Panc1 (cell line): Measurements from ENCODE around the gene SCAF4. TPM values are rescaled to one million over a fixed set of nuclear protein-coding genes. Genes with fewer than 3 reads are reported as not detected.

ENCODE experiments used
- ATAC-seq: fragments of 200-7000 bp; cut with Tn5 transposase; 2 replicates; pipeline ENCODE4 v1.9.1; 2020; ENCODE audit warnings: mild to moderate bottlenecking, moderate library complexity
- BruUV-seq: library from RNA; stranded (reverse); fragments of 400-500 nt; replicated peaks from 2 replicates; lab custom pipeline; 2021; lab: Mats Ljungman, UMichigan
- CTCF ChIA-PET: fragments of 300-600 bp; sonication (Branson Sonifier 250); formaldehyde crosslinking; loops from one replicate; lab custom pipeline; 2022; ENCODE audit warnings: antibody characterized with exemption; lab: Charles Lee
- POLR2A ChIA-PET: fragments of 300-600 bp; sonication (Branson Sonifier 250); formaldehyde crosslinking; loops from one replicate; lab custom pipeline; 2022; ENCODE audit warnings: antibody characterized with exemption; lab: Charles Lee
- DNase-seq: peaks from one replicate; pipeline ENCODE4 v3.0.0-alpha.2; 2010; ENCODE audit warnings: low read depth, low spot score
- H3K27ac ChIP-seq: 2 replicates; pipeline ENCODE4 v1.5.1; 2011; ENCODE audit warnings: mild to moderate bottlenecking, low read length, inconsistent platforms
- H3K27me3 ChIP-seq: fragments of 200-500 bp; sonication (Bioruptor generic); 2 replicates; pipeline ENCODE4 v1.6.0; 2014; ENCODE audit warnings: low read length, inconsistent platforms; ENCODE audit not compliant: control insufficient read depth, insufficient read depth
- H3K36me3 ChIP-seq: fragments of 200-500 bp; sonication (Bioruptor generic); 2 replicates; pipeline ENCODE4 v1.5.1; 2014; ENCODE audit warnings: inconsistent platforms, mild to moderate bottlenecking, low read length, moderate library complexity; ENCODE audit not compliant: control insufficient read depth, insufficient read depth
- H3K4me1 ChIP-seq: 2 replicates; pipeline ENCODE4 v1.5.1; 2011; ENCODE audit warnings: inconsistent platforms, mild to moderate bottlenecking, low read length, moderate library complexity; ENCODE audit not compliant: control insufficient read depth, insufficient read depth
- H3K4me3 ChIP-seq, 2 experiments: 2 replicates each; pipeline ENCODE4 v1.5.1; 2011 to 2012; ENCODE audit warnings: low read depth in 2 of 2, low read length in 2 of 2, mild to moderate bottlenecking in 2 of 2, inconsistent platforms in 1 of 2, moderate library complexity in 1 of 2
- H3K9me3 ChIP-seq: fragments of 200-500 bp; sonication (Bioruptor generic); 2 replicates; pipeline ENCODE4 v1.5.1; 2014; ENCODE audit warnings: low read depth, mild to moderate bottlenecking, inconsistent platforms, low read length, moderate library complexity; ENCODE audit not compliant: control insufficient read depth, insufficient read depth
- CTCF ChIP-seq: fragments of 450-650 bp; IDR thresholded peaks from 2 replicates; pipeline ENCODE4 v1.5.1; 2017; ENCODE audit warnings: mild to moderate bottlenecking
- POLR2AphosphoS5 ChIP-seq: IDR thresholded peaks from 2 replicates; pipeline ENCODE4 v1.6.1; 2012; ENCODE audit warnings: mild to moderate bottlenecking, low read depth, low read length, moderate library complexity
- REST ChIP-seq, 2 experiments: IDR thresholded peaks; 2 replicates each; pipeline ENCODE4 v1.6.1; 2011 to 2012; ENCODE audit warnings: low read depth in 2 of 2, control low read depth in 1 of 2, low read length in 1 of 2, mild to moderate bottlenecking in 1 of 2, moderate library complexity in 1 of 2; ENCODE audit not compliant: insufficient read depth in 1 of 2
- SIN3A ChIP-seq: IDR thresholded peaks from 2 replicates; pipeline ENCODE4 v1.6.1; 2012; ENCODE audit warnings: low read depth, mild to moderate bottlenecking, low read length, moderate library complexity, borderline replicate concordance; ENCODE audit not compliant: insufficient read depth
- TCF7L2 ChIP-seq: IDR thresholded peaks from 2 replicates; pipeline ENCODE4 v1.6.1; 2011; ENCODE audit warnings: mild to moderate bottlenecking, low read depth, low read length, inconsistent platforms
- in situ Hi-C: cut with HindIII; loops from 2 replicates; pipeline ENCODE4 v1.10.0; 2016; ENCODE audit warnings: low sequenced_read_pairs, low pct_unique_long_range_greater_than_20kb
- intact Hi-C: fragments of 100-400 bp; cut with micrococcal nuclease; formaldehyde crosslinking; loops from one replicate; pipeline ENCODE4 v1.10.0; 2022; ENCODE audit not compliant: unreplicated experiment
- total RNA-seq: library from RNA; stranded (reverse); gene quantifications from one replicate; pipeline ENCODE4 v1.2.1, GENCODE V29; 2021; ENCODE audit not compliant: unreplicated experiment

The SCAF4 gene
- total RNA-seq, 1 experiment from 2014 or later: 28.4 TPM

GRCh38 chr21:31714741-31715365 lies 17.1 kb downstream of the SCAF4 start:
- ChIA-PET POLR2A (no interaction called here), CTCF (no interaction called here)
- Histone ChIP-seq H3K4me1 (peaks cover 16% of the 10 kb centered on the region), H3K27me3 (no peaks in the 10 kb centered on the region), H3K9me3 (no peaks in the 10 kb centered on the region), H3K36me3 (no peaks in the 10 kb centered on the region), H3K27ac (no peak overlapping the region), H3K4me3 (no peak overlapping the region)
- ATAC-seq (no peak), DNase-seq (no peak)
- BruUV-seq: TSS peak; percentile 24
- in situ Hi-C loops: no loop called here
- TF ChIP-seq POLR2AphosphoS5: no peak
- no peak for TF ChIP-seq SIN3A
- TF ChIP-seq CTCF: no peak
- no peak for TF ChIP-seq REST (IDR thresholded peaks at IDR 0.05; ENCODE audit: insufficient read depth in 1 of 2, low read depth in 2 of 2, low read length in 1 of 2)
- no peak for TF ChIP-seq TCF7L2
- intact Hi-C loops: no loop called here

- in situ Hi-C loops: no loop called here
- DNase-seq (no peak), ATAC-seq (peak; percentile 53; the same call in 1 of the 2 replicates)
- Histone ChIP-seq H3K27me3 (no peaks in the 10 kb centered on the region), H3K4me1 (peaks cover 16% of the 10 kb centered on the region), H3K9me3 (no peaks in the 10 kb centered on the region), H3K36me3 (no peaks in the 10 kb centered on the region), H3K4me3 (no peak overlapping the region), H3K27ac (no peak overlapping the region)
- ChIA-PET CTCF (no interaction called here), POLR2A (no interaction called here)
- BruUV-seq: no TSS peak
- TF ChIP-seq POLR2AphosphoS5 (no peak), TCF7L2 (no peak), REST (IDR thresholded peaks at IDR 0.05; ENCODE audit: insufficient read depth in 1 of 2, low read depth in 2 of 2, low read length in 1 of 2) (no peak), CTCF (no peak), SIN3A (no peak)
- intact Hi-C loops: no loop called here
These were observed 17.8 kb downstream of the SCAF4 start for GRCh38 chr21:31713973-31714740.
